HepG2 (cell line): ENCODE results near the gene LOXL3. TPM values are rescaled to one million over a fixed set of nuclear protein-coding genes. Genes with fewer than 3 reads are reported as not detected.

Experiments used
- FOXA3 ChIP-seq: IDR thresholded peaks from 2 replicates; pipeline ENCODE4 v1.6.1; 2016; ENCODE audit warnings: missing genetic modification reagents, missing compliant biosample characterization
- HOXA5 ChIP-seq: sonication (generic); formaldehyde crosslinking; IDR thresholded peaks from 2 replicates; pipeline ENCODE4 v1.4.0; 2020; ENCODE audit warnings: missing genetic modification reagents
- MXD4 ChIP-seq: IDR thresholded peaks from 2 replicates; pipeline ENCODE4 v1.6.1; 2016; ENCODE audit warnings: mild to moderate bottlenecking, missing biosample characterization, missing genetic modification reagents
- MZF1 ChIP-seq: sonication (generic); formaldehyde crosslinking; IDR thresholded peaks from 2 replicates; pipeline ENCODE4 v1.8.1; 2023; ENCODE audit warnings: mild to moderate bottlenecking, missing genetic modification reagents, borderline replicate concordance
- PAF1 ChIP-seq: IDR thresholded peaks from 2 replicates; pipeline ENCODE4 v1.6.1; 2016; ENCODE audit warnings: missing genetic modification reagents, missing compliant biosample characterization
- PAWR ChIP-seq: sonication (generic); formaldehyde crosslinking; IDR thresholded peaks from 2 replicates; pipeline ENCODE4 v1.4.0; 2020; ENCODE audit warnings: missing genetic modification reagents, mild to moderate bottlenecking, borderline replicate concordance
- PCBP1 ChIP-seq: fragments of 200-400 bp; formaldehyde crosslinking; IDR thresholded peaks from 2 replicates; pipeline ENCODE4 v1.6.1; 2017; ENCODE audit warnings: mild to moderate bottlenecking, low read depth, low read length, borderline replicate concordance
- RORA ChIP-seq: sonication (generic); formaldehyde crosslinking; IDR thresholded peaks from 2 replicates; pipeline ENCODE4 v1.5.0; 2020; ENCODE audit warnings: mild to moderate bottlenecking, missing genetic modification reagents, moderate library complexity
- TAF15 ChIP-seq: fragments of 200-400 bp; formaldehyde crosslinking; IDR thresholded peaks from one replicate; pipeline ENCODE4 v1.6.1; 2018; ENCODE audit warnings: mild to moderate bottlenecking, low read depth, low read length; ENCODE audit not compliant: poor library complexity, severe bottlenecking
- TGIF2 ChIP-seq: IDR thresholded peaks from 2 replicates; pipeline ENCODE4 v1.6.1; 2016; ENCODE audit warnings: control low read depth, missing compliant biosample characterization
- ZNF101 ChIP-seq: sonication (generic); formaldehyde crosslinking; IDR thresholded peaks from 2 replicates; pipeline ENCODE4 v1.4.0; 2020; ENCODE audit warnings: mild to moderate bottlenecking, low read depth, missing genetic modification reagents, borderline replicate concordance
- ZNF317 ChIP-seq: sonication (generic); formaldehyde crosslinking; IDR thresholded peaks from 2 replicates; pipeline ENCODE4 v1.5.0; 2020; ENCODE audit warnings: mild to moderate bottlenecking, missing genetic modification reagents
- ZNF329 ChIP-seq: sonication (generic); formaldehyde crosslinking; IDR thresholded peaks from 2 replicates; pipeline ENCODE4 v1.9.0; 2021; ENCODE audit warnings: low read depth, mild to moderate bottlenecking, missing genetic modification reagents
- ZNF777 ChIP-seq: sonication (generic); formaldehyde crosslinking; IDR thresholded peaks from 2 replicates; pipeline ENCODE4 v1.4.0; 2020; ENCODE audit warnings: missing genetic modification reagents
- polyA plus RNA-seq, 8 experiments: library from polyadenylated mRNA; depleted of rRNA in 3 of 8; stranded (reverse) in 7 of 8; unstranded in 1 of 8; fragments of >200 nt; fragmentation: Illumina TruSeq in 4 of 8; extraction: Trizol in 4 of 8; gene quantifications; 2 replicates each; pipeline versions ENCODE4 v1.2.1 to v1.2.3, GENCODE V29; 2011 to 2016; ENCODE audit warnings: low read depth in 4 of 8, missing spikeins in 1 of 8, mixed read lengths in 1 of 8; ENCODE audit not compliant: insufficient read depth in 1 of 8
- total RNA-seq, 5 experiments: library from RNA; depleted of rRNA; stranded (reverse); fragments of >200 nt; fragmentation: Illumina TruSeq; extraction: Trizol; gene quantifications; 2 replicates each; pipeline ENCODE4 v1.2.3, GENCODE V29; 2016; ENCODE audit warnings: low read depth in 1 of 5
- TF ChIP-seq, protein P1 (sequence below): sonication (generic); formaldehyde crosslinking; IDR thresholded peaks from 2 replicates; pipeline ENCODE4 v1.4.0; 2020; ENCODE audit warnings: missing genetic modification reagents
- TF ChIP-seq, protein P2 (sequence below), 2 experiments: sonication (generic) in 1 of 2; formaldehyde crosslinking in 1 of 2; IDR thresholded peaks; 2 replicates each; pipeline versions ENCODE4 v1.4.0 to v1.6.1; 2016 to 2020; ENCODE audit warnings: borderline replicate concordance in 1 of 2, low read depth in 1 of 2, mild to moderate bottlenecking in 1 of 2, missing genetic modification reagents in 1 of 2
- TF ChIP-seq, protein P3 (sequence below): IDR thresholded peaks from 2 replicates; pipeline ENCODE4 v1.4.0; 2020; ENCODE audit warnings: mild to moderate bottlenecking, missing genetic modification reagents

Gene LOXL3
- total and polyA plus RNA-seq, 2 of the 13 experiments (the other 11 are each of a cell fraction or from before 2014, with no cell fraction given) = 0.55 to 6.5 TPM

DNA sequence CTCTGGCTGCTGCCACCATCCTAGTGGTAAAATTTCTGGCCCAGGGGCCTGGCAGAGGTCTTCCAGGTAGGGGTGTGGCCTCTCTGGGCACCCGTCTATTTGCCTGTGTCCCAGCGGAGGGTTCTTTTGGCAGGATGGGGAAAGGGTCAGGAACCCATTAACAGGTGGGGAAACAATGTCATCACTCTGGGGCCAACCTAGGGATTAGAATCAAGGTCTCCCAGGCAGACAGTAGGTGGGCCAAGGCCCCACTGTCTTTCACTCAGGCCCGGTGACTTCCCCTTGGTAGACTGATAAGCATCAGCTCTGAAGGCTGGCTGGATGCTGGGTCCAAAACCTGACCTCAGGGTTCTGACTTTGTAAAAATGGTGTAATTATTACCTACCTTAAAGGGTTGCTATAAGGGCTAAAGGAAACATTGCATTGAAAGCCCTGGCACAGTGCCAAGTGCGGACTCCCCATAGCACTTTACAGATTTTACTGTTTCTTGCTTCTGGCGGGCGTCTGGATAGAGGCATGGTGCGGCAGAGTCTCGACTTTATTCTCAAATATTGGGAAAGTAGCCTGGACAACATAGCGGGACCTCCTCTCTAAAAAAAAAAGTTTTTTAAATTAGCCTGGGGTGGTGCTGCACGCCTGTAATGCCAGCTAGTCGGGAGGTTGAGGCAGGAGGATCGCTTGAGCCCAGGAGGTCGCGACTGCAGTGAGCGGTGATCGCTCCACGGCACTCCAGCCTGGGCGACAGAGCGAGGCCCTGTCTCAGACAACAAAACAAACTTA is 56.6 kb downstream of the LOXL3 start (continued):
- TF ChIP-seq TAF15 (peak; percentile 0), RORA (CRISPR knock-in tag) (no peak; the same call in 1 of the 2 replicates), ZNF777 (CRISPR knock-in tag) (0 out of 2 replicates have a peak, but pooled peaks have one; percentile 3), PCBP1 (no peak), MZF1 (CRISPR knock-in tag) (no peak), ZNF101 (CRISPR knock-in tag) (0 out of 2 replicates have a peak, but pooled peaks have one; percentile 11), PAWR (CRISPR knock-in tag) (0 out of 2 replicates have a peak, but pooled peaks have one; percentile 64), TGIF2 (CRISPR knock-in tag) (peak; percentile 55; the same call in 1 of the 2 replicates), FOXA3 (CRISPR knock-in tag) (peak; percentile 20; the same call in 1 of the 2 replicates), MXD4 (no peak), ZNF317 (CRISPR knock-in tag) (0 out of 2 replicates have a peak, but pooled peaks have one; percentile 30), ZNF329 (CRISPR knock-in tag) (no peak), PAF1 (CRISPR knock-in tag) (0 out of 2 replicates have a peak, but pooled peaks have one; percentile 58), HOXA5 (CRISPR knock-in tag) (peak; percentile 30; the same call in 1 of the 2 replicates)
- TF ChIP-seq, protein P1, sequence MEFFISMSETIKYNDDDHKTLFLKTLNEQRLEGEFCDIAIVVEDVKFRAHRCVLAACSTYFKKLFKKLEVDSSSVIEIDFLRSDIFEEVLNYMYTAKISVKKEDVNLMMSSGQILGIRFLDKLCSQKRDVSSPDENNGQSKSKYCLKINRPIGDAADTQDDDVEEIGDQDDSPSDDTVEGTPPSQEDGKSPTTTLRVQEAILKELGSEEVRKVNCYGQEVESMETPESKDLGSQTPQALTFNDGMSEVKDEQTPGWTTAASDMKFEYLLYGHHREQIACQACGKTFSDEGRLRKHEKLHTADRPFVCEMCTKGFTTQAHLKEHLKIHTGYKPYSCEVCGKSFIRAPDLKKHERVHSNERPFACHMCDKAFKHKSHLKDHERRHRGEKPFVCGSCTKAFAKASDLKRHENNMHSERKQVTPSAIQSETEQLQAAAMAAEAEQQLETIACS (CRISPR knock-in tag) = no peak
- TF ChIP-seq, protein P2, sequence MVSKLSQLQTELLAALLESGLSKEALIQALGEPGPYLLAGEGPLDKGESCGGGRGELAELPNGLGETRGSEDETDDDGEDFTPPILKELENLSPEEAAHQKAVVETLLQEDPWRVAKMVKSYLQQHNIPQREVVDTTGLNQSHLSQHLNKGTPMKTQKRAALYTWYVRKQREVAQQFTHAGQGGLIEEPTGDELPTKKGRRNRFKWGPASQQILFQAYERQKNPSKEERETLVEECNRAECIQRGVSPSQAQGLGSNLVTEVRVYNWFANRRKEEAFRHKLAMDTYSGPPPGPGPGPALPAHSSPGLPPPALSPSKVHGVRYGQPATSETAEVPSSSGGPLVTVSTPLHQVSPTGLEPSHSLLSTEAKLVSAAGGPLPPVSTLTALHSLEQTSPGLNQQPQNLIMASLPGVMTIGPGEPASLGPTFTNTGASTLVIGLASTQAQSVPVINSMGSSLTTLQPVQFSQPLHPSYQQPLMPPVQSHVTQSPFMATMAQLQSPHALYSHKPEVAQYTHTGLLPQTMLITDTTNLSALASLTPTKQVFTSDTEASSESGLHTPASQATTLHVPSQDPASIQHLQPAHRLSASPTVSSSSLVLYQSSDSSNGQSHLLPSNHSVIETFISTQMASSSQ (IDR thresholded peaks at IDR 0.05; ENCODE audit: low read depth) = peak; percentile 65; the same call in 1 of the 2 replicates
- TF ChIP-seq, protein P2 (CRISPR knock-in tag; IDR thresholded peaks at IDR 0.05; ENCODE audit: borderline replicate concordance) = peak; percentile 66
- TF ChIP-seq, protein P3, sequence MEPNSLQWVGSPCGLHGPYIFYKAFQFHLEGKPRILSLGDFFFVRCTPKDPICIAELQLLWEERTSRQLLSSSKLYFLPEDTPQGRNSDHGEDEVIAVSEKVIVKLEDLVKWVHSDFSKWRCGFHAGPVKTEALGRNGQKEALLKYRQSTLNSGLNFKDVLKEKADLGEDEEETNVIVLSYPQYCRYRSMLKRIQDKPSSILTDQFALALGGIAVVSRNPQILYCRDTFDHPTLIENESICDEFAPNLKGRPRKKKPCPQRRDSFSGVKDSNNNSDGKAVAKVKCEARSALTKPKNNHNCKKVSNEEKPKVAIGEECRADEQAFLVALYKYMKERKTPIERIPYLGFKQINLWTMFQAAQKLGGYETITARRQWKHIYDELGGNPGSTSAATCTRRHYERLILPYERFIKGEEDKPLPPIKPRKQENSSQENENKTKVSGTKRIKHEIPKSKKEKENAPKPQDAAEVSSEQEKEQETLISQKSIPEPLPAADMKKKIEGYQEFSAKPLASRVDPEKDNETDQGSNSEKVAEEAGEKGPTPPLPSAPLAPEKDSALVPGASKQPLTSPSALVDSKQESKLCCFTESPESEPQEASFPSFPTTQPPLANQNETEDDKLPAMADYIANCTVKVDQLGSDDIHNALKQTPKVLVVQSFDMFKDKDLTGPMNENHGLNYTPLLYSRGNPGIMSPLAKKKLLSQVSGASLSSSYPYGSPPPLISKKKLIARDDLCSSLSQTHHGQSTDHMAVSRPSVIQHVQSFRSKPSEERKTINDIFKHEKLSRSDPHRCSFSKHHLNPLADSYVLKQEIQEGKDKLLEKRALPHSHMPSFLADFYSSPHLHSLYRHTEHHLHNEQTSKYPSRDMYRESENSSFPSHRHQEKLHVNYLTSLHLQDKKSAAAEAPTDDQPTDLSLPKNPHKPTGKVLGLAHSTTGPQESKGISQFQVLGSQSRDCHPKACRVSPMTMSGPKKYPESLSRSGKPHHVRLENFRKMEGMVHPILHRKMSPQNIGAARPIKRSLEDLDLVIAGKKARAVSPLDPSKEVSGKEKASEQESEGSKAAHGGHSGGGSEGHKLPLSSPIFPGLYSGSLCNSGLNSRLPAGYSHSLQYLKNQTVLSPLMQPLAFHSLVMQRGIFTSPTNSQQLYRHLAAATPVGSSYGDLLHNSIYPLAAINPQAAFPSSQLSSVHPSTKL = peak; percentile 35; the same call in 1 of the 2 replicates
